CD4-positive, alpha-beta T cell (primary cell): ENCODE measurements around the gene BRD9. TPM values are rescaled to one million over a fixed set of nuclear protein-coding genes. Genes with fewer than 3 reads are reported as not detected.
"Not testable (repeated sequence)": the region's sequence is repeated elsewhere in the genome, so short reads cannot be mapped to it uniquely, and the experiment has no call there.

Experiments used
- ATAC-seq: fragments of 200-7000 bp; cut with Tn5 transposase; one replicate; pipeline ENCODE4 v1.10.0; 2022; ENCODE audit warnings: mild to moderate bottlenecking; ENCODE audit not compliant: poor library complexity
- CTCF ChIA-PET: fragments of 350-600 bp; sonication (Branson Sonifier 250); formaldehyde crosslinking; loops from one replicate; lab custom pipeline; 2021; ENCODE audit warnings: antibody characterized with exemption, inconsistent platforms; lab: Charles Lee
- POLR2A ChIA-PET: fragments of 350-600 bp; sonication (Branson Sonifier 250); formaldehyde crosslinking; loops from one replicate; lab custom pipeline; 2021; ENCODE audit warnings: antibody characterized with exemption, inconsistent platforms; lab: Charles Lee
- DNase-seq, 14 experiments: peaks; one replicate each; pipeline ENCODE4 v3.0.0-alpha.2; 2013 to 2020; ENCODE audit warnings: mixed read lengths in 2 of 14
- H3K27ac ChIP-seq, 2 donors: one replicate each; pipeline versions ENCODE4 v1.5.1 to v1.7.0; 2013; ENCODE audit warnings: low read length in 2 of 2, low read depth in 1 of 2, mild to moderate bottlenecking in 1 of 2
- H3K27me3 ChIP-seq, 2 experiments: 1 replicate in 1 of 2; 2 replicates in 1 of 2; pipeline versions ENCODE4 v1.6.1 to v1.7.0; 2013; ENCODE audit warnings: low read length in 2 of 2, control low read depth in 1 of 2, mild to moderate bottlenecking in 1 of 2, moderate library complexity in 1 of 2; ENCODE audit not compliant: insufficient read depth in 2 of 2, control insufficient read depth in 1 of 2
- H3K36me3 ChIP-seq: one replicate; pipeline ENCODE4 v1.6.1; 2013; ENCODE audit warnings: low read length, control low read depth; ENCODE audit not compliant: insufficient read depth
- H3K4me1 ChIP-seq: one replicate; pipeline ENCODE4 v1.6.1; 2013; ENCODE audit warnings: low read length, control low read depth; ENCODE audit not compliant: insufficient read depth
- H3K4me3 ChIP-seq: one replicate; pipeline ENCODE4 v1.5.1; 2013; ENCODE audit warnings: mild to moderate bottlenecking, low read length, moderate library complexity
- H3K9me3 ChIP-seq, 2 experiments: 1 replicate in 1 of 2; 2 replicates in 1 of 2; pipeline versions ENCODE4 v1.6.1 to v1.7.0; 2013; ENCODE audit warnings: low read length in 2 of 2, mild to moderate bottlenecking in 2 of 2, control low read depth in 1 of 2, moderate library complexity in 1 of 2; ENCODE audit not compliant: control insufficient read depth in 1 of 2, insufficient read depth in 1 of 2
- H3K27ac Mint-ChIP-seq: one replicate; pipeline ENCODE4 v1.8.0; 2020; ENCODE audit warnings: mixed read lengths
- H3K27me3 Mint-ChIP-seq: one replicate; pipeline ENCODE4 v1.8.0; 2021; ENCODE audit warnings: mixed read lengths
- H3K36me3 Mint-ChIP-seq: one replicate; pipeline ENCODE4 v1.8.0; 2021; ENCODE audit warnings: low read depth, mixed read lengths
- H3K4me1 Mint-ChIP-seq: one replicate; pipeline ENCODE4 v1.8.0; 2021; ENCODE audit warnings: low read depth, mixed read lengths
- H3K4me3 Mint-ChIP-seq: one replicate; pipeline ENCODE4 v1.8.0; 2020; ENCODE audit warnings: mild to moderate bottlenecking, mixed read lengths
- H3K9me3 Mint-ChIP-seq: one replicate; pipeline ENCODE4 v1.8.0; 2020; ENCODE audit warnings: mixed read lengths
- intact Hi-C, 2 experiments: fragments of 100-400 bp; cut with DNase I in 1 of 2; cut with micrococcal nuclease in 1 of 2; formaldehyde crosslinking; loops; one replicate each; pipeline versions ENCODE4 v1.15.1 to v1.9.0; 2023 to 2025; cut with DNase I, micrococcal nuclease
- total RNA-seq, 174 experiments: library from RNA in 2 of 174; stranded (reverse) in 2 of 174; gene quantifications; one replicate each; pipeline ENCODE4 v1.2.3 and lab custom pipeline; 2021 to 2026

BRD9 gene
- total RNA-seq, 2 experiments from 2014 or later: 109 TPM

GRCh38 chr5:840118-840973 is 52.3 kb downstream of the BRD9 start:
- H3K27me3 ChIP-seq, H3K36me3 Mint-ChIP-seq, H3K27me3 Mint-ChIP-seq, H3K9me3 Mint-ChIP-seq, H3K27ac Mint-ChIP-seq, H3K9me3 ChIP-seq, H3K4me3 Mint-ChIP-seq, intact Hi-C loops, H3K27ac ChIP-seq, H3K36me3 ChIP-seq, ATAC-seq, H3K4me1 ChIP-seq, H3K4me3 ChIP-seq, POLR2A ChIA-PET, CTCF ChIA-PET, H3K4me1 Mint-ChIP-seq: not testable (repeated sequence)
- peak in 2 of 14 experiments; percentile 2 to 31 for DNase-seq

DNA sequence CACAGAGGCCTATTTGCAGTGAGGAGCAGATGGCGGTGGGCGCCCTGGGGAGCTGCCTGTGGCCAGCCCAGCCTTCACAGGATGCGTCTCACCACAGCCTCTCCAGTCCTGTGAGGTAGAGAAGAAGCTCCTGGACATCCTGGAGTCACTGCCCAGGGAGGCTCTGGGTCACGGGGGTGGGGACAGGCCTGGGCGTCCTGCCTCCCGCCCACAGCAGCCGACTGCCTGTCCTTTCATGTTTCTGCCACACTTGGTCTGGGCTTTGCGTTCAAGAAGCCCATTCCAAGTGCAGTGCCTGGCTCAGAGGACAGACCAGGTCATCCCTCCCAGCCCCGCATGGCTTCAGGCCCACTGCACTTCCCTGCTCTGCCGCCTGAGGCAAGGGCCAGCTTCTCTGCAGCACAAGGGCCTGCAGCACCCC is 54.2 kb downstream of the BRD9 start:
- H3K9me3 Mint-ChIP-seq, CTCF ChIA-PET, H3K36me3 ChIP-seq, H3K9me3 ChIP-seq, H3K27ac ChIP-seq, POLR2A ChIA-PET, H3K27me3 Mint-ChIP-seq, H3K27me3 ChIP-seq, ATAC-seq, H3K36me3 Mint-ChIP-seq, H3K4me3 ChIP-seq, intact Hi-C loops, H3K4me1 ChIP-seq, H3K27ac Mint-ChIP-seq, H3K4me1 Mint-ChIP-seq, H3K4me3 Mint-ChIP-seq: not testable (repeated sequence)
- DNase-seq: peak in 1 of 14 experiments; percentile 32

DNA sequence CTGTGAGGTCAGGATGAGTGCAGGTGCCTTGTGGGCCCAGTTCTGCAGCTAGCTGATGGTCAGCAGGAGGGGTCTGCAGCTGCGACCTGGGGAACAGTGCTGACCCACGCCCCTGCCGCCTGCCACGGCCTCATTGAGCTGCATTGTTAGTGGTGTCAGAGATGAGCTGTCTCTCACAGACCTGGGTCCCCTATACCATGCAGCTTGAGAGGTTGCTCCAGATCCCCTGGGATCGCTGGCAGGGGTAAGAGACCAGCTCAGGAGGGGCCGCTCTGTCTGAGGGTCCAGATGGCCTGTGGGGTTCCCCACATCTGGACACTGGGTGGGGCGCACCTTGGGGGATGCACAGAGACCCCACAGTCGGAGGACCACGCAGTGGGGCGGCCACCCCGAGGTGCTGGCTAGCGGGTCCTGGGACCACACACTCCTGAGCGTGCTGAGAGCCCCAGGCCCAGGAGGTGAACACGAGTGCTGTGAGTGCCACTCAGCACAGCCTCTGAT is 54.9 kb downstream of the BRD9 start:
- H3K36me3 Mint-ChIP-seq, POLR2A ChIA-PET, intact Hi-C loops, H3K4me3 ChIP-seq, H3K4me3 Mint-ChIP-seq, H3K9me3 ChIP-seq, H3K27me3 Mint-ChIP-seq, H3K27ac Mint-ChIP-seq, H3K4me1 Mint-ChIP-seq, H3K27me3 ChIP-seq, ATAC-seq, H3K27ac ChIP-seq, H3K36me3 ChIP-seq, H3K9me3 Mint-ChIP-seq, CTCF ChIA-PET, H3K4me1 ChIP-seq: not testable (repeated sequence)
- DNase-seq: peak in 1 of 14 experiments; percentile 23

- ATAC-seq, H3K36me3 Mint-ChIP-seq, H3K4me3 ChIP-seq, H3K4me3 Mint-ChIP-seq, H3K27me3 Mint-ChIP-seq, H3K27me3 ChIP-seq, H3K9me3 ChIP-seq, POLR2A ChIA-PET, DNase-seq, CTCF ChIA-PET, H3K4me1 ChIP-seq, H3K36me3 ChIP-seq, H3K27ac Mint-ChIP-seq, H3K27ac ChIP-seq, intact Hi-C loops, H3K9me3 Mint-ChIP-seq, H3K4me1 Mint-ChIP-seq: not testable (repeated sequence)
Observed at GRCh38 chr5:835933-836612, 56.5 kb downstream of the BRD9 start.

- H3K27me3 Mint-ChIP-seq, H3K36me3 ChIP-seq, H3K27ac ChIP-seq, ATAC-seq, H3K27me3 ChIP-seq, H3K9me3 Mint-ChIP-seq, H3K9me3 ChIP-seq, H3K36me3 Mint-ChIP-seq, CTCF ChIA-PET, H3K4me1 ChIP-seq, DNase-seq, H3K27ac Mint-ChIP-seq, H3K4me3 ChIP-seq, POLR2A ChIA-PET, H3K4me3 Mint-ChIP-seq, H3K4me1 Mint-ChIP-seq: not testable (repeated sequence)
- intact Hi-C loops: loop anchor here in 1 of 2 experiments (5.0 kb wide), 1 partner anchor 92 kb away; no protein-coding TSS in a partner anchor
Observed at GRCh38 chr5:834013-834412, 58.6 kb downstream of the BRD9 start.

GRCh38 chr5:828194-828593 is 64.4 kb downstream of the BRD9 start:
- POLR2A ChIA-PET, H3K27me3 ChIP-seq, H3K4me3 Mint-ChIP-seq, H3K36me3 Mint-ChIP-seq, ATAC-seq, H3K27ac ChIP-seq, H3K4me1 Mint-ChIP-seq, H3K4me1 ChIP-seq, DNase-seq, H3K9me3 ChIP-seq, H3K27ac Mint-ChIP-seq, H3K36me3 ChIP-seq, CTCF ChIA-PET, H3K27me3 Mint-ChIP-seq, H3K4me3 ChIP-seq, H3K9me3 Mint-ChIP-seq: not testable (repeated sequence)
- intact Hi-C loops: loop anchor here in 1 of 2 experiments (5.0 kb wide), 1 partner anchor 96 kb away; no protein-coding TSS in a partner anchor
